GM19240 (cell line): ENCODE results near the gene TMEM37.
"Not testable (repeated sequence)": the region's sequence is repeated elsewhere in the genome, so short reads cannot be mapped to it uniquely, and the experiment has no call there.

Experiments
- DNase-seq: peaks from one replicate; pipeline ENCODE4 v3.0.0; 2011; ENCODE audit warnings: low spot score; ENCODE audit not compliant: insufficient read length

The TMEM37 gene

GRCh38 chr2:119431155-119431975 is at the start of gene TMEM37:
Gene TMEM37, plus strand, starts transcription at chr2:119431854. Its CDS starts 50 bp downstream, at chr2:119431904.
- peak; percentile 33 for DNase-seq

GRCh38 chr2:119383410-119384140 is 48.1 kb upstream of the TMEM37 start:
- no peak for DNase-seq

GRCh38 chr2:119384971-119385370 is 46.7 kb upstream of the TMEM37 start:
- DNase-seq = no peak

- DNase-seq = no peak
Measured at GRCh38 chr2:119385466-119385865, 46.2 kb upstream of the TMEM37 start.

- peak; percentile 29 for DNase-seq
Measured at GRCh38 chr2:119387381-119388129, 44.1 kb upstream of the TMEM37 start.

- DNase-seq = no peak
Measured at GRCh38 chr2:119389615-119390306, 41.9 kb upstream of the TMEM37 start.

- DNase-seq = no peak
Measured at GRCh38 chr2:119393971-119394748, 37.5 kb upstream of the TMEM37 start.

GRCh38 chr2:119397196-119397595 is 34.5 kb upstream of the TMEM37 start:
- no peak for DNase-seq

- no peak for DNase-seq
Measured at GRCh38 chr2:119402106-119402505, 29.5 kb upstream of the TMEM37 start.

- DNase-seq = no peak
Measured at GRCh38 chr2:119402645-119403560, 28.8 kb upstream of the TMEM37 start.

GRCh38 chr2:119403618-119404017 is 28.0 kb upstream of the TMEM37 start:
- not testable (repeated sequence) for DNase-seq

- DNase-seq = no peak
Measured at GRCh38 chr2:119405151-119405550, 26.5 kb upstream of the TMEM37 start.

- peak; percentile 41 for DNase-seq
Measured at GRCh38 chr2:119407430-119408220, 24.0 kb upstream of the TMEM37 start.

GRCh38 chr2:119408221-119408619 is 23.4 kb upstream of the TMEM37 start:
- DNase-seq = no peak

- no peak for DNase-seq
Measured at GRCh38 chr2:119409506-119409905, 22.1 kb upstream of the TMEM37 start.

- no peak for DNase-seq
Measured at GRCh38 chr2:119414894-119415293, 16.8 kb upstream of the TMEM37 start.

- no peak for DNase-seq
Measured at GRCh38 chr2:119415630-119416029, 16.0 kb upstream of the TMEM37 start.

- DNase-seq = no peak
Measured at GRCh38 chr2:119416299-119416923, 15.2 kb upstream of the TMEM37 start.
